GM18502 (cell line): ENCODE measurements around the gene ME3.
A peak's percentile ranks its signal among the peaks of the same experiment; 100 is the strongest.
"Not testable (repeated sequence)": the region's sequence is repeated elsewhere in the genome, so short reads cannot be mapped to it uniquely, and the experiment has no call there.

Experiments
- ATAC-seq: cut with Tn5 transposase; IDR thresholded peaks from one replicate; pipeline ENCODE4 v1.9.1; 2021; ENCODE audit warnings: mild to moderate bottlenecking; ENCODE audit not compliant: unreplicated experiment, poor library complexity

Gene ME3

DNA sequence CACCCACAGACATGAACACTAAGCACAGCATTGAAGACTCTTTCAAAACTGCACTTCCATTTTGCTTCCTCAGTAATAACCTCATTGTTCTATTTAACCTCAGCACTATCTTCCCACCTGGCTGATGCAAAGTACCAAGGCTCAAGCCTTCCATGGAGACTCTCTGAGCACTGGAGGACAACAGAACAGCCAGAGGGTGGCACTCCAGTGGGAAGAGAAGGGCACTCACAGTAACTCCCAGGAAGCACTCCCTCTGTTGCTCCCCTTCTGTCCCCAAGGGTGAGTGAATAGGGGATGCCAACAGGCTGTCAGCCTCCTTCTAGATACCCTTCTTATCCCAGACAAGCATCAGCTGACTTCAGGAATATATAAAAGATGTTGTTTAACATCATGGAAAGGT, 3.5 kb downstream of the ME3 start:
- ATAC-seq, result no peak

DNA sequence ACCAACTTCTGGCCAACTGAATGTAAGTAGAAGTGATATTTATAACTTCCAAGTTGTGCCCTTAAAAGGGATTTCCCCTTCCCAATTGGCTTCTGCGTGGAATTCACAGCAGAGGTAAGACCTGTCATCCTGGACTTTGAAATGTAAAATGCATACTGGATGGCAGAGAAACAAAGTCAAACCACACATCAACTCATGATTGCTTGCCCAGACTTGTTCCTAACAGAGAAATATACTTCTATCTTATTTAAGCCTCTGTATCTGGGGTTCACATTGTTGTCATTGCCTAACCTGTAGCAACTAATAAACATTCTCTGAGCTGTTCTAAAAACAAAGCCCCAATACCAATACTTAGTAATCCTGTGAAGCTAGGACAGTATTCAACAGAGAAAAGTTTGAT, 6.2 kb downstream of the ME3 start:
- ATAC-seq, result no peak

DNA sequence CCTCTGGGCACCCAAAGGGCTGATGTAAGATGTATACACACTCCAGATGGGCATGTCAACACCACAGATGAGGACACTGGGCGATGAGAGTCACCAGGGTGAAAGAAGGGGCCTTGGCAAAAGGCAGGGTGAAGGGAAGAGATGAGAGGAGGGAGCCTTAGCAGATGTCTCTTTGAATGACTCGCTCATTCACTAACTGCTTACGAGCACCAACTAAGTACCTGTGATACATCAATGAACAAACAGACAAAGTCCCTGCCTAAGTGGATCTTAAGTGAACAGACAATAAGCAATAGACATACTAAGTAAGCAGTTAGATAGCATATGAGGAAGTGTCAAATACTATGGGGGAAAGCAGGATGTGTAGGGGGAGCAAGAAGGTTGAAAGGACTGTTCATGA, 7.5 kb downstream of the ME3 start:
- ATAC-seq, result no peak

DNA sequence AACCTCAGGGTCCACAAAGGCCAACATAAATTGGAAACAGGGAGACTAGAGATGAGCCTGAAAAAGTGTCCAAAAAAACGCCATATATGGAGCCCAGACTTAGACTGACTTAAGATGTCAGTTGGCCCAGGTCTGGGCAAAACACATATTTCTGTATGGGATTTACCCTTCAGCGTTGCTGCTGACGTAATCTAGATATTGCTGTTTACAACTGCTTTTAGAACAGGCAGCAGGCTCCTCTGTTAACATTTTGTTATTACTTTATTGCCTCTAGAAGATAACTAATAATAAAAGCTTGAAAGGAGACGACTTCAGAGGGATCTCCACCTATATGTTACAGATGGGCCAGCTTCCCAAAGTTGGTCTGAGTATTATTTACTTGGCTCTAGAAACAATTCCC, 8.7 kb downstream of the ME3 start:
- no peak for ATAC-seq

DNA sequence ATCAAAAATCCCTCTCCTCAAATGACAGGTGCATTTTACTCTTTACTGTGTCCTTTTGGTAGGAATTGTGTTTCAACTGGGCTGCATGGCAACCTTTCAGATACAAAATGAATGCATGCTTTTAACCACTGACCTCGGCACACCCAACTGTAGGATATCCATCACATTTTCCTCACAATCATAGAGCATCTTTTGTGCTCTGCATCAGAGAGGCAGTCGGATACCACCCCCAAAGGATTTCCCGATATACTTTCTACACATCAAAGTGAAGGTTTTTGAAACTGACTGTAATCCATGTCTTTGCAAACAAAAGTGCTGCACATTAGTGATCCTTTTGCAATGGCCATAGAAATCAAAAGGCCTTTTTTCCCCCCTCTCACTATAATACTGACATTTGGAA, 9.1 kb downstream of the ME3 start:
- no peak for ATAC-seq

DNA sequence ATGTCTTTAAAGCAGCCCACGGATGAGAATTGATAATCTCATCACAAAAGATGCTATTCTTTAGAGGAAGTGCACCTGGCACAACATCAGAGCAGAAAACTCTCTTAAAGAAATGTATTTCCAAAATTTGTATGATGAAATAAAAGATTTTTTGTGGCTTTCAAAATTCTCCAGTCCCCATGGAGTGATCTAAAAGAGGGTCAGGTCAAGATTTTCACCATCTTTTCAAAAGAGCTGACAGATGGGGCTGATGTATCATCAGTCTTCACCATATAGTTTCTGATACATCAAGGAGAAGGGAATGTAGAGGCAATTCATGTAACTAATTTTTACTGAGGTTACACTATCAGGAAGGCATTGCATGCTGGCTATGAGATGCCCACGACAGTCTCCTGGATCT, 11.7 kb downstream of the ME3 start:
- no peak for ATAC-seq

DNA sequence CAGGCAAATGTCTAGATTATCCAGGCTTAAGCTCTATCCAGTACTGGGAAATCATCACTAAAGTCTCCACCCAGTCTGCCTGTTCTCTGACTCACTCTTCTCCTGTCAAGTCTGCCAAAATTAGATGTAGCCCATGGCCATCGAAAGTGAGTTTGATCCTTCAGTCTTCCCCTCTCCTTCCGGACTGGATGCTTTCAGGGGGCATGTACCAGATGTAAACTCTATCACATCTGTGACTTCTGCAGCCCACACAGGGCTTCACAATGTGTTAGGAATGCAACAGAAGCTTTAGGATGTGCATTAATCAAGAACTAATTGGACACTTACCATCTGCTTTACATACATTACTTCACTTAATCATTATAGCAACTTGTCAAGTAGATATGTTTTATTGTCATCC, 12.3 kb downstream of the ME3 start:
- no peak for ATAC-seq

DNA sequence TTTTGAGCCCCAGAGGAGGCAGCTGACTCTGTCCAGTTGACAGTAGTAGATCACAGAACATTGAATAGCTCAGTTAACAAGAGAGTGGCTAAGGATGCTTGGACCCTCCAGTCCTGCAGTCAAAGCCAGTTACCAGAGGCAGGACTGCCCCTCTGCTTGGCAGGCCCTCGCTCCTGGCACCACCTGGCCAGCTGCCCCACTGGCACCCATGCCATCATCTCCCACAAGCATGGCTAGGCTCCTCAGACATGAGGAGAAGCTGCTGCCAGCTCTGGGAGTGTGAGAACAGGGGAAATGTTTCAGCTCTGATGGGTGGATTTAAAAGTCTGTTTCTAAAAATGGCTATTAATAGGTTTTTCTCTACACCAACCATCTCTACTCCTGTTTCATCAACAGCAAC, 13.9 kb downstream of the ME3 start:
- no peak for ATAC-seq

DNA sequence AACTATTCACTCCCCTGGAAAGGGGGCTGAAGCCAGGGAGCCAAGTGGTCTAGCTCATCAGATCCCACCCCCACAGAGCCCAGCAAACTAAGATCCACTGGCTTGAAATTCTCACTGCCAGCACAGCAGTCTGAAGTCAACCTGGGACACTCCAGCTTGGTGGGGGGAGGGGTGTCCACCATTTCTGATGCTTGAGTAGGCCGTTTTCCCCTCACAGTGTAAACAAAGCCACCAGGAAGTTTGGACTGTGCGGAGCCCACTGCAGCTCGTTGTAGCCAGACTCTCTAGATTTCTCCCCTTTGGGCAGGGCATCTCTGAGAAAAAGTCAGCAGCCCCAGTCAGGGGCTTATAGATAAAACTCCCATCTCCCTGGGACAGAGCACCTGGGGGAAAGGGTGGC, 27.2 kb downstream of the ME3 start:
- not testable (repeated sequence) for ATAC-seq

DNA sequence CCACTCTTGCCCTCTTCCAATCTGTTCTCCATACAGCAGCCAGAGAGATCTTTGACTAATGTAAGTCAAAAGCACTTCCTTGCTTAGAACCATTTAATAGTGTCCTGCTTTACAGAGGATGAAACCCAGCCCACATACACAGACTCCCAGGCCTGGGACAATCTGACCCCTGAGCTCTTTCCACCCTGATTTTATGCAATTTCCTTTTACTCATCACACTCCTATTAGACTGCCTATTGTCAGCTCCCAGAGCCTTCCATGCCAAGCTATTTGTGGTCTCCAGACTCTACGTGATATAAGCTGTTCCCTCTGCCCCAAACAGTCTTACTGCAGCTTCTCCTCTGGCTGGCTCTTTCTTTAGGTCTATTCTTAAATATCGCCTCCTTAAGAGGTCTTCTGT, 28.1 kb downstream of the ME3 start:
- ATAC-seq, result no peak

DNA sequence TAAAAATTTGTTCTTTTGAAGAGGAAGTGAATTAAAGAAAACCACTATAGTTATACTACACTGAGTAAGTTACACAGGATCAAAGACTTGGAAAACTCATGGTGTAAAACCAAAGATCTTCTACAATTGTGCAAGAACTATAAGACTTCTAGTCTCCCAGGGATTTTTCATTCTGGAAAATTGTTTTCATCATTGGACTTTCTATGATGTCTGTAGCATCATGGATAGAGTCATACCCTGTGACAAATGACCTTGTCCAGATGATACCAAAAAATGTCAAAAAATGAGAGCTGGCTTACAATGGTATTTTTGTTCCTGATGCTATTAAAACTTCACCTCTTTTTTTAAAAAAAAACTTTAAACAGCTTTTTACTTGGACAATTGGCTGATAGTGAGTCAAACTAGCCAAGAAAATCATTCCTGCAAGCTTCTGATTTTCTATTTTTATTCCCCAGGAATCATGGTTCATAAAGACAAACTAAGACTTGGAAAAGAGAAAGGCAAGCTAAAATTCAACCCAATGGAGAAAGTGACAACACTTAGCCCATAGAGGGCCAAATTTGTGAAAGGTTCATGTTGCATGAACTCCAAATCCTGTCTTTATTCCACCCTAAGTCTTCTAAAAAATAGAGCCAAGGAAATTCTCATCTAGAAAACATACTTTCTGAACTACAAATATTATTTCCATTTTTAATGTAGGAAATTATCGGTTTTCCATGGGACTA, 30.7 kb downstream of the ME3 start:
- no peak for ATAC-seq

DNA sequence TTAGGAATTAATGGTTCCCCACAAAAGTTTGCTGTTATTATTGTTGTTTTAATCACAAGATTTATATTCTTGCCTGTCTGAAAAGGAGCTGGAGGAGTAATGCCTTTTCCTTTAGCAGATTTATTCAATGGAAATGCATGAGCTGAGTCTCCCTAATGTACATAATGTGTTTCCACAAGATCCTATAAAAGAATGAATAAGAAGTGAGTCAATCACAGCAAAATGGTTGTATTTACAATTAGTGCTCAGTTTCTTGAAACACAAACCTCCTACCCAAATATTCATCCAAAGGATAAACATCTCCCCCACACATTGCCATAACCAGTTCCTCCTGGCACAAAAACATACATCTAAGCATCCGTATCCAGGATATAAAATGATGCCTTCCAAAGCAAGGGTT, 33.3 kb downstream of the ME3 start:
- no peak for ATAC-seq

DNA sequence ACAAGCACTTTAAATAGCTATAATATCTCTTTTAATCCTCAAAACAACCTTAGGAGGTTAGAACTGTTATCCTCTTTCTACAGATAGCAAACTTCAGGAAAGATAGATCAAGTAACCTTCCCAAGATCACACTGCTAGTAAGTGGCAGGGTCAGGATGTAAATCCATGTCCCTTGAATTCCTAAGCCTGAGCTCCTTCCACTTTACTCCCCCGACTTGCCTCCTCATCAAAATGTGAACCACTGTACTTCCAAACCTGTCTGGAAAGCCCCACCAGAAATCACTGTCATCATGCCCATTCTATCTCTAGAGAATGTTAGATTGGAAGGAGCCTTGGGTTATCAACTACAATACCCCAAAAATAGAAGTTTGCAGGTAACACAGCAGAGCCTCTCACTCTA, 33.7 kb downstream of the ME3 start:
- ATAC-seq, result no peak

DNA sequence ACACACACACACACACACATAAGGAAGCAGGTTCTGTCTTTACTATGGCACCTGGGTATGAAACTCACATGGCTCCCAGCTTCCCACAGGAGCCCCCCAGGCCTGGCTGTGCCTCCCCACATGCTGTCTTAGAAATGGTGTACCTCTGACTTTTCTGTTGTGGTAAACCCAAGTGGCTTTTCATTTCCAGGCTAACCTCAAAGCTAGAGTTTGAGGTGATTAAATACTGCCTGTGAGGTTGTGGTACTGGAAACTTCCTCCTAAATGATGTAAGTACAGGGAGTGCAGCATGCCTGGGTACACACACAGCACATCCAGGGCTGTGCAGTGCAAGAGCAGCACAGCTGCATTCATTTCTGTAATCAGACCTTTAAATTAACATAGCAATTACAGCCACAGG, 34.4 kb downstream of the ME3 start:
- no peak for ATAC-seq

DNA sequence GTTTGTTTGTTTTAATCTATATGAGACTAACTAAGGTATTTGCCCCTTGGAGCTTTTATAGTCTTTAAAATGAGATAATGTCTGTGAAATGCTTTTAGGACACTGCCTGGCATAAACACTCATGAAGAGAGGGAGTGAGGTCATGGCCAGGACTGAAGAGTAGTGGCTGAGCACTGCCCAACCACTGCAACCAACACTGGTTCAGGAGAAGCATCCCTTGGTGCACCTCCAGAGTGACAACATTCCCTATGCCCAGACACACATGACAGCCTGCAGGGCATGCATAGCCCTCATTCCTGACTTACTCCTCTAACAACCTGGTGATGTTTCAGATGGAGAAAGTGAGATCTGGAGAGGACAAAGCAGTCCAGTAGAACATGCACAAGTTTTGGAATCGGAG, 36.1 kb downstream of the ME3 start:
- no peak for ATAC-seq

DNA sequence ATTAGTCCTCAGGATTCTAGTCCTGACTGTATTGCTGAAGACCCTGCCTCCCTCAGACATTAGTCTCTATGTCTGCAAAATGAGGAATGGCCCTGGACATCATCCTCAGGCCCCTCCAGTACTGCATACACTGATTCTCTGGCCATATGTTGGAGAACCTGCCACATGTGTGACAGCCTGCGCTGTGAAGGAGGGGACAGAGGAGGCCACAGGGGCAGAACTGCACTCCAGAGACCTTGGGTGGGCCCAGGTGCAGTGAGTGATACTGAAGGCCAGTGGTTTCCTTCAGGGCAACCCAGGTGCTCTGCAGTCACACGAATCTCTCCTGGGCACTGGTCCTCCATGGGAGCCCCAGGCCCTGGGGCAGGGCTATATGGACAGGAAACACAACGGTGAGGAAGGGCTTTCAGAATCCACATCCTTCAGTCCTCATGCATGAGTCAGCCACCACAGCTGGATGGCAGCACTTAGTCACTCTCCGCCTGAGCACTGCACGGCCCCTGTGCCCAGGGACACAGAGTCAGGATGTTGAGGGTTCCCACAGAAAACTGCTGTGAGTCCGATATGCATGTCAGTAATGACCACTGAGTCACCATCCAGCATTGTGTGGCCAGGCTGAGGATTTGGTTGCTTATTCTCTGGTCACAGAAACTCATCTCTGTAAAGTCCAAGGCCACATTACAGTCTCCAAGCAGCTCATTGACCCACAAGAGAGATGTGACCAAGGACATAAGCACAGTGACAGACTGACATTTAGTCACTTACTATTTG, 39.7 kb downstream of the ME3 start:
- peak; percentile 74 for ATAC-seq

DNA sequence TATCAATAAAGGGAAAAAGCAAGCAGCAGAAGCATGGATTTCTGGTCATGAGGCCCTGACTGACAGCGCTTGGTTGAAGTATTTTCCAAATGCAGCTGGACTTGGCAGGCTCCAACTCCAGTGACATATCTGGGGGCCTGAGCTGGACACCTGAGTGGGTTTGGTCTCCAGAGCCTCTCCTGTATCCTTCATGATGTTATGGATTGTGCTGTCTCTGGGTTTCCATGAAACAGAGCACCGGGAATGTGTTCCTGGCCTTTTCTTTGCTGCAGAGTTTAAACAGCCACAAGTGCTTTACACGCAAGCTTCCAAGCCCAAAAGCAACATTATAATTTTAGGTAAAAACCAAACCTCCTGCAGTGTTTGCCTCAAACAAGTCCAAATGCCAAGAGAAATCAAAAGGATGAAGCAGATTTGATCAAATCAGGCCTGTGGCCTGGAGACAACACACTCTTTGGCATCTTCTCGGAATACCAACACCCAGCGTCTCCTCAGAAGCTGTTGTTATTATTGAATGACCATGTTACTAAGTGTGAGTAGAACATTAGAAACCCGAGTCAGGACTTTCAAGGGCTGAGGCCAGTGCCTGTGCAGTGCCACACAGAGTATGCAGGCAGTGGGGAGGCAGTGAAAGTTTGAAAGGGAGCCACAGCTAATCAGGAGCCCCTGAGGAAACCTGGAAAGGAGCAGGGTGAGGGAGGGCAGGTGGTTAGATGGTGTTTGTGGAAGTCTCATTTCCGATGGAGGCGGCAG, 42.0 kb downstream of the ME3 start:
- ATAC-seq, result no peak

DNA sequence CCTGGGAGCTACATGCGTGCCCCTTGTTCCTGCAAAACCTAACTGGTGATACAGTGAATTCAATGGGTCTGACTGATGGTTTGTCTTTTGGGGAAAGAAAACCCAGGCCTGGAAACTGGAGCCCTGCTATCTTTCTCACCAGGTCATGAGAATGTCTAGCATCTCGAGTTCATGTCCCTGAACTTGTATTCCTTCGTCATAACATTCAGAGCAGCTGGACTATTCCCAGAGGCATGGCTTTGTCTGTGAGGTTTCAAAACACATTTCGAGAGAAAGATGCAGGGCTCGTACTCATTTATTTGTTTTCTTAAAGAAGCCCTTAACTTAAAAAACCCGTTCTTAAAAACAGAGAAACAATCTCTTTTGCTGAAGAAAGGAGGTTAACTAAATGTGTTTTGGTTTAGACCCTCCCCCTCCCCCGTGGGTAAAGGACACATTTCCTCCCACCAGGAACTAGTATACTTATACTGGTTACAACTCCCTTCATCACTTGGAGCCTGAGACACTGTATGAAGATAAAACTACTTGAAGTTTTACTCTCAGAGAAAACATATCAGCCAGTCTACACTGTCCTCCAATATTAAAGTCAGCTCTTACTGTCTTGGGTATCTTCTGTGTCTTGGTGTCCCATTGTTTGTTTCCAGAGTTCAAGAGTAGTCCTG, 43.2 kb downstream of the ME3 start:
- no peak for ATAC-seq

DNA sequence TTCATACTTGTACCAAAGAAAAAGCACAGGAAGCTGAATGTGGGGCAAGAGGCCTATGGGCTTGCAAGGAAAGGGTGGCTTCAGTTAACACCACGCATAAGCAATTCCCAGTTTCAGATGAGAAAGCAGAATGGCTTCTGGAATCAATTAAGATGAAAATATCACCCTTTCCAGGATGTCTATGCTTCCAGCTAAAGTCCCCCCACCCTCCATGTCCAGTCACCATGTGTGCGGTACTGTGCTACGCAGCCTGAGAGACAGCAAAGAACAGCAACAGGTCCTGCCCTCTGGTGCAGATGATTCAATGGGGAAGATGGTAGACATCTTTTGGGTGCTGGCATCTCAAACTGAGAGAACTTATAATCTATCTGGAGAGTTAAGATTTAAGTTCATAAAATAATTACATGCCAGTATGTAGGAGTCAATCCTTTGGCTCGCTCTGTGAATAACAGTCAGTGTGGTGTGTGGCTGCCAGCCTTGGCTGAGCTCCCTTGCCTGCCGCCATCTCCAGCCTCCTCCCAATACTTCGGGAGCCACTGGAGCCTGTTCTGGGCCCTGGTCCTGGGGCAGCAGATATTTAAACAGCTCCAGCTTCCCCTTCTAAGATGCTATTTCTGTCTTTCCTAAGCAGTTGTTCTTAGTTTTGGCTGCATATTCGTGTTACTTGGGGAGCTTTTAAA, 44.5 kb downstream of the ME3 start:
- no peak for ATAC-seq

DNA sequence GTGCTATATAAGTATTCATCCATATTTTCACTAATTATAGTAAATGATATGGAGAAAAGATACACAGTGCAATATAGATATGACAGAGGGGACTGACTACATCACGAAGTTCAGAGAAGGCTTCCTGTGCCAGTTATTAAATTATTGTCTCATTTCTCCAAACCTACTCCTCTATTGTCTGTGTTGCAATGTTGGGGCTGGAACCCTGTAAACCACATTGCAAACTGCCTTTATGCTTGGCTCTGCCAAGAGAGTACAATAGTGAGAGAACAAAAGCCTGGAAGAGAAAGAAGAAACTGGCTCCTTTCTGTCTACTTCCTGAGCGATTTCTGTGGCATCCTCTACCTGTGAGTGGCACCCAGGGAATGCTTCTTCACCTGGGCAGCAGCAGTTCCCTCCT, 46.4 kb downstream of the ME3 start:
- ATAC-seq, result peak; percentile 14
